Ovary (tissue), 9 donors: ENCODE measurements around the gene NDNF. TPM values are rescaled to one million over a fixed set of nuclear protein-coding genes. Genes with fewer than 3 reads are reported as not detected.

ENCODE experiments used
- DNase-seq, 5 donors: peaks; one replicate each; pipeline ENCODE4 v3.0.0-alpha.2; 2019 to 2020
- H3K27ac ChIP-seq, 2 donors: fragments of 200-600 bp; one replicate each; pipeline versions ENCODE4 v1.5.1 to v1.8.0; 2019 to 2022
- H3K27me3 ChIP-seq: fragments of 200-600 bp; one replicate; pipeline ENCODE4 v1.8.0; 2022
- H3K36me3 ChIP-seq: fragments of 200-600 bp; sonication (generic); one replicate; pipeline ENCODE4 v1.5.1; 2019
- H3K4me1 ChIP-seq: one replicate; pipeline ENCODE4 v1.8.1; 2013; ENCODE audit warnings: mild to moderate bottlenecking, moderate library complexity; ENCODE audit not compliant: insufficient read depth
- H3K4me3 ChIP-seq: fragments of 200-600 bp; sonication (generic); one replicate; pipeline ENCODE4 v1.5.1; 2017
- H3K9me3 ChIP-seq, 2 donors: fragments of 200-600 bp in 1 of 2; sonication (generic) in 1 of 2; one replicate each; pipeline versions ENCODE4 v1.5.1 to v1.8.1; 2013 to 2019; ENCODE audit warnings: mild to moderate bottlenecking in 1 of 2, moderate library complexity in 1 of 2
- CTCF ChIP-seq, 3 donors: fragments of 450-650 bp in 2 of 3; fragments of 200-600 bp in 1 of 3; IDR thresholded peaks; one replicate each; pipeline versions ENCODE4 v1.5.1 to v1.8.0; 2016 to 2022; ENCODE audit warnings: antibody characterized with exemption in 3 of 3, mild to moderate bottlenecking in 1 of 3
- EP300 ChIP-seq: sonication (generic); formaldehyde crosslinking; IDR thresholded peaks from one replicate; pipeline ENCODE4 v1.6.1; 2017; ENCODE audit warnings: antibody characterized with exemption
- POLR2A ChIP-seq: fragments of 450-650 bp; IDR thresholded peaks from one replicate; pipeline ENCODE4 v1.6.1; 2017; ENCODE audit warnings: antibody characterized with exemption, mild to moderate bottlenecking, moderate library complexity
- WGBS, 3 donors: extraction: QIAGEN DNeasy Blood & Tissue Kit in 1 of 3; methylation state at CpG; one replicate each; pipeline versions ENCODE4 v1.1.5 to v1.1.7; 2013 to 2017; 5-methylcytosine and 5-hydroxymethylcytosine counted together
- intact Hi-C, 4 donors: fragments of 100-400 bp; cut with DNase I; formaldehyde crosslinking; loops; one replicate each; pipeline versions ENCODE4 v1.11.0 to v1.15.1; 2022 to 2023
- polyA plus RNA-seq, 2 donors: library from polyadenylated mRNA; stranded (reverse); fragments of 200-250 nt in 1 of 2; fragments of 350-450 nt in 1 of 2; fragmentation: Illumina TruSeq in 1 of 2; extraction: RNeasy Lipid Tissue Mini Kit (QIAGEN cat#74804) in 1 of 2; gene quantifications; one replicate each; pipeline ENCODE4 v1.2.3, GENCODE V29; 2013 to 2014
- total RNA-seq, 7 donors: library from RNA; depleted of rRNA in 2 of 7; stranded (reverse); fragments of >200 nt in 2 of 7; fragmentation: NEBNext Ultra II Directional in 3 of 7; extraction: Animal tissue kit (Norgen Biotek cat#: 25700) in 3 of 7; gene quantifications; one replicate each; pipeline versions ENCODE4 v1.1.0 to v1.2.4, GENCODE V29; 2016 to 2023
- donor health status: DM: no; HTN: no; CAD: no; lungs with moderate emphysema.
- donor health status: DM: no; HTN: no; CAD: no.
- donor health status: Bipolar disorder and iron deficiency.
- donor health status: DM: yes; HTN: yes; CAD: no.
- donor health status: DM: no; HTN: no; CAD: no.
- donor health status: DM: yes; HTN: yes; CAD: no.

The NDNF gene
- total and polyA plus RNA-seq, 9 donors, result 20.6 to 68.0 (median 44.6) TPM

DNA sequence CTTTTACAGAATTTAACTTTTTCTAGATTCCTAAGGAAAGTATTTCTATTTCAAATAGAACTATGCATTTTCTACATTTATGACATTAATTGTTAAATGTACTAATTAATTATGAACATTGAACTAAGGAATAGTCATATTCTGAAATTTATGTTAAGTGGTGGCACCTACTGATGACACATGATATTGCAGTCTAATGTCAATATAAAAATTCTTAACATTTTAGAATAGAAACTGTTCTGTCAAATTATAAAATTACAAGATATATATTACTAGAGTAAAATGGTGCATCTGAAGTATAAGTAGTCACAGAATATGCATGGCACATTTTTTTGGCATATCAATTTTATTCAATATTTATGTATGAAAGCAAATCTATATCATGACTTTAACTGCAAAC lies 40.2 kb upstream of the NDNF start:
- TF ChIP-seq CTCF (IDR thresholded peaks at IDR 0.05) (no peak), EP300 (no peak), POLR2A (no peak)
- Histone ChIP-seq H3K27ac (no peak overlapping the region), H3K9me3 (no peaks in the 10 kb centered on the region), H3K4me3 (no peak overlapping the region), H3K36me3 (no peaks in the 10 kb centered on the region), H3K27me3 (no peaks in the 10 kb centered on the region), H3K4me1 (no peaks in the 10 kb centered on the region)
- DNase-seq, result no peak
- intact Hi-C loops, result no loop called here

GRCh38 chr4:121108557-121108956 lies 36.2 kb upstream of the NDNF start:
- TF ChIP-seq CTCF (IDR thresholded peaks at IDR 0.05), result no peak
- TF ChIP-seq EP300, result no peak
- TF ChIP-seq POLR2A, result no peak
- DNase-seq, result no peak
- H3K4me1 ChIP-seq, result no peaks in the 10 kb centered on the region
- no peak overlapping the region for H3K27ac ChIP-seq
- WGBS, 3 donors, result 90 to 95% (median 90%) methylated on average over 2 of the region's 2 CpGs
- intact Hi-C loops, result loop anchor here in 2 of 4 donors (10.0 kb wide), 2 partner anchors 944 to 954 kb away; no protein-coding TSS in a partner anchor
- H3K4me3 ChIP-seq, result no peak overlapping the region
- H3K27me3 ChIP-seq, result no peaks in the 10 kb centered on the region
- H3K36me3 ChIP-seq, result no peaks in the 10 kb centered on the region
- H3K9me3 ChIP-seq, result no peaks in the 10 kb centered on the region

- TF ChIP-seq CTCF (IDR thresholded peaks at IDR 0.05) (no peak), POLR2A (no peak), EP300 (no peak)
- DNase-seq, result no peak
- Histone ChIP-seq H3K4me3 (no peak overlapping the region), H3K9me3 (no peaks in the 10 kb centered on the region), H3K36me3 (no peaks in the 10 kb centered on the region), H3K27me3 (no peaks in the 10 kb centered on the region), H3K27ac (no peak overlapping the region), H3K4me1 (no peaks in the 10 kb centered on the region)
- intact Hi-C loops, result loop anchor here in 2 of 4 donors (10.0 kb wide), 2 partner anchors 943 to 953 kb away; no protein-coding TSS in a partner anchor
- WGBS, 3 donors, result 94 to 96% (median 96%) methylated on average over 4 of the region's 4 CpGs
These were observed 35.2 kb upstream of the NDNF start for GRCh38 chr4:121107507-121107906.

DNA sequence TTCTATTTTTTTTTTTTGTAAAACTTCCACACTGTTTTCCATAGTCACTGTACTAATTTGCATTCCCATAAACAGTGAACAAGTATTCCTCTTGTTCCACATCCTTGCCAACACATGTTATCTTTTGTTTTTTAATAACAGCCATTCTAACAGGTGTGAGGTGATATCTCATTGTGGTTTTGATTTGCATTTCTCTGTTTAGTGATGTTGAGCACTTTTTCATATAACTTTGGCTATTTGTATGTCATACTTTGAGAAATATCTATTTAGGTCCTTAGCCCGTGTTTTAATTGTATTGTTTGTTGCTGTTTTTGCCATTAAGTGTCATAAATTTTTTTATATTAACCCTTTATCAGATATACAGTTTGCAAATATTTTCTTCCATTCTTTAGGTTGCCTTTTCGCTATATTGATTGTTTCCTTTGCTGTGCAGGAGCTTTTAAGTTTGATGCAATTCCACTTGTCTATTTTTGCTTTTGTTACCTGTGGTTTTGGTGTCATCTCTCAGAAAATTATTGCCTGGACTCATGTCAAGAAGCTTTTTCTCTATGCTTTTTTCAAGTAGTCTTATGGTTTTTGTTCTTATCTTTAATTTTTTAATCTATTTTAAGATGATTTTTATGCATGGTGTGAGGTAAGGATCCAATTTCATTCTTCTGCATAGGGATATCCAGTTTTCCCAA lies 27.9 kb upstream of the NDNF start:
- WGBS, 3 donors, result 73 to 79% (median 74%) methylated on average over 2 of the region's 2 CpGs
- intact Hi-C loops, result loop anchor here in 2 of 4 donors (10.0 kb wide), 2 partner anchors 935 to 945 kb away; no protein-coding TSS in a partner anchor
- Histone ChIP-seq H3K4me1 (no peaks in the 10 kb centered on the region), H3K4me3 (no peak overlapping the region), H3K36me3 (no peaks in the 10 kb centered on the region), H3K27me3 (no peaks in the 10 kb centered on the region), H3K27ac (no peak overlapping the region), H3K9me3 (no peaks in the 10 kb centered on the region)
- TF ChIP-seq POLR2A (no peak), EP300 (no peak), CTCF (IDR thresholded peaks at IDR 0.05) (no peak)
- DNase-seq, result no peak
